Measurements from ENCODE around the gene ADORA1. TPM values are rescaled to one million over a fixed set of nuclear protein-coding genes. Genes with fewer than 3 reads are reported as not detected.

The ADORA1 gene
- total and polyA plus RNA-seq, 2 donors (not counting 3 experiments of a cell fraction or from before 2014, with no cell fraction given): 0.15 TPM; not detected in 1

DNA sequence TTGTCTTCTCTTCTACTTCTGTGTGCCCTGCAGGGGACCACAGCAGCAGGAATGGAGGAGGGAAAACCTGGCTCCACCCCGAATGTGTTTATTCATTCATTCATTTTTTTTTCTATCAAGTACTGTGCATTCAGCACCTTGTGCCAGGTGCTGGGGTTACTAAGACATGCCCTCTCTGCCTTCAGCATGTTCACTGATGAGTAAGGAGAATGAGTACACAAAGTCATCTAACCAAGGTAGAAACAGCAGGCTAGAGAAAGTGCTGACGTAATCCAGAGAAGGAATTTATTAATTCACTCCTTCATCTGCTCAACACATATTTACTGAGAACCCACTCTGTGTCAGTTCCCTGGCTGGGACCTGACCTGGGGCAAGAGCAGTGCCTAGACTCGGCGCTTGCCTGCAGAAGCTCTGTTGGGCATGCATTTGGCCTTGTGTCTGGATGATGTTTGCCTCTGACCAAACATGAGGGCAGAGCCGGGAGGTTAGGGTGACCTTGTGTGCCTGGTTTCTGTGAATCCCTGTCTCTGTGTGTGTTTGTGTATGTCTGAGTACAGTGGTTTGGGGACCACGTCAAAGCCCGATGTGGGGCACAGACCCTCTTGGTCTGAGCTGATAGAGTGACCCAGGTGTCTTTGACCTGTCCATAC, 38.4 kb upstream of the ADORA1 start:
- ChIA-PET POLR2A (no interaction called here), CTCF (no interaction called here)
- Histone ChIP-seq H4K20me1 (replicated peaks; ENCODE audit: control insufficient read depth, extremely low read depth, insufficient read depth, low read length) (no peaks in the 10 kb centered on the region), H3K79me2 (ENCODE audit: control insufficient read depth, insufficient read depth, low read length) (no peaks in the 10 kb centered on the region), H2AFZ (ENCODE audit: low read depth, low read length) (no peak overlapping the region), H3K4me2 (ENCODE audit: insufficient read depth, low read length) (no peak overlapping the region), H3K4me3 (replicated peaks in 1 of 3; ENCODE audit: insufficient read depth in 1 of 3, low read depth in 1 of 3, low read length in 3 of 3) (no peak overlapping the region), H3K27me3 (ENCODE audit: control insufficient read depth in 2 of 2, insufficient read depth in 2 of 2, low read length in 2 of 2) (peaks cover 0 to 4% of the 10 kb centered on the region in 2 experiments), H3K36me3 (ENCODE audit: control insufficient read depth in 2 of 2, extremely low read depth in 1 of 2, insufficient read depth in 2 of 2, low read length in 2 of 2) (no peaks in the 10 kb centered on the region), H3K9ac (replicated peaks; ENCODE audit: extremely low read depth, insufficient read depth, low read length) (no peak overlapping the region), H3K9me3 (replicated peaks; ENCODE audit: control insufficient read depth, insufficient read depth, low read length) (no peaks in the 10 kb centered on the region), H3K4me1 (ENCODE audit: control insufficient read depth, extremely low read depth, insufficient read depth, low read length) (no peaks in the 10 kb centered on the region), H3K27ac (ENCODE audit: insufficient read depth, low read depth, low read length) (no peak overlapping the region), H3K9me1 (replicated peaks; ENCODE audit: control insufficient read depth, extremely low read depth, insufficient read depth, low read length) (no peaks in the 10 kb centered on the region)
- dilution Hi-C loops (cut with MboI; ENCODE audit: extremely low pct_ligation_motif_present, low sequenced_read_pairs): no loop called here
- TF ChIP-seq EZH2 (IDR thresholded peaks at IDR 0.05; ENCODE audit: borderline replicate concordance, low read depth, low read length, severe bottlenecking): no peak
- no peak for TF ChIP-seq POLR2A (IDR thresholded peaks at IDR 0.05; ENCODE audit: low read depth, low read length)
- BruUV-seq (replicated peaks): no TSS peak
- FAIRE-seq (no peak), DNase-seq (ENCODE audit: low read depth, low spot score) (no peak)
- intact Hi-C loops (cut with micrococcal nuclease): no loop called here

DNA sequence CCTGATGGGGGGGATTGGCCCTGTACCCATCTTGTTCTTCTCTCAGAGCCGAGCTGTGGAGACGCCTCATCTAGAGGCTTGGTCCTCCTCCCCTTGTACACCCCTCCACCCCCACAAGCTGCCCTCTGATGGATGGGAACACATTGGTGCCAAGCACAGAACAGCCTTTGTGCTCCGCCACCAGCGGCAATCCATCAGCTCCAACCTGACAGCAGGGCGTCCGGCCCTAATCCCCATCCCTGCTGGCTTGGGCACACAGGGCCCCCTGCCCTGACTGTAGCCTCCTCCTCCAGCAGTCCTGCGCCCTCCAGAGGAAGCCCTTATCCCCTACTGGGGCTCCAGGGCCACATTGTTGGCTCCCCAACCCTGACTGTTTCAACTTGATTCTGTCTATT, 37.9 kb upstream of the ADORA1 start:
- Histone ChIP-seq H3K27ac (ENCODE audit: insufficient read depth, low read depth, low read length) (no peak overlapping the region), H3K36me3 (ENCODE audit: control insufficient read depth in 2 of 2, extremely low read depth in 1 of 2, insufficient read depth in 2 of 2, low read length in 2 of 2) (no peaks in the 10 kb centered on the region), H3K4me1 (ENCODE audit: control insufficient read depth, extremely low read depth, insufficient read depth, low read length) (no peaks in the 10 kb centered on the region), H4K20me1 (replicated peaks; ENCODE audit: control insufficient read depth, extremely low read depth, insufficient read depth, low read length) (no peaks in the 10 kb centered on the region), H3K9me3 (replicated peaks; ENCODE audit: control insufficient read depth, insufficient read depth, low read length) (no peaks in the 10 kb centered on the region), H3K9me1 (replicated peaks; ENCODE audit: control insufficient read depth, extremely low read depth, insufficient read depth, low read length) (no peaks in the 10 kb centered on the region), H3K4me3 (replicated peaks in 1 of 3; ENCODE audit: insufficient read depth in 1 of 3, low read depth in 1 of 3, low read length in 3 of 3) (no peak overlapping the region), H3K79me2 (ENCODE audit: control insufficient read depth, insufficient read depth, low read length) (no peaks in the 10 kb centered on the region), H3K9ac (replicated peaks; ENCODE audit: extremely low read depth, insufficient read depth, low read length) (no peak overlapping the region), H3K4me2 (ENCODE audit: insufficient read depth, low read length) (no peak overlapping the region), H3K27me3 (ENCODE audit: control insufficient read depth in 2 of 2, insufficient read depth in 2 of 2, low read length in 2 of 2) (peaks cover 4% of the 10 kb centered on the region in 2 experiments), H2AFZ (ENCODE audit: low read depth, low read length) (no peak overlapping the region)
- BruUV-seq (replicated peaks): no TSS peak
- TF ChIP-seq POLR2AphosphoS5 (IDR thresholded peaks at IDR 0.05; ENCODE audit: insufficient read depth, low read depth, low read length) (no peak), FOS (IDR thresholded peaks at IDR 0.05; ENCODE audit: borderline replicate concordance, insufficient read depth, low read length) (no peak), POLR2A (IDR thresholded peaks at IDR 0.05; ENCODE audit: low read depth, low read length) (no peak), JUN (IDR thresholded peaks at IDR 0.05; ENCODE audit: borderline replicate concordance, insufficient read depth, insufficient read length, low read depth) (no peak), MYC (IDR thresholded peaks at IDR 0.05; ENCODE audit: low read depth, low read length) (no peak), GATA2 (IDR thresholded peaks at IDR 0.05; ENCODE audit: insufficient read depth, insufficient read length, low read depth, low read length) (no peak), EZH2 (IDR thresholded peaks at IDR 0.05; ENCODE audit: borderline replicate concordance, low read depth, low read length, severe bottlenecking) (no peak)
- TF ChIP-seq, protein P1, sequence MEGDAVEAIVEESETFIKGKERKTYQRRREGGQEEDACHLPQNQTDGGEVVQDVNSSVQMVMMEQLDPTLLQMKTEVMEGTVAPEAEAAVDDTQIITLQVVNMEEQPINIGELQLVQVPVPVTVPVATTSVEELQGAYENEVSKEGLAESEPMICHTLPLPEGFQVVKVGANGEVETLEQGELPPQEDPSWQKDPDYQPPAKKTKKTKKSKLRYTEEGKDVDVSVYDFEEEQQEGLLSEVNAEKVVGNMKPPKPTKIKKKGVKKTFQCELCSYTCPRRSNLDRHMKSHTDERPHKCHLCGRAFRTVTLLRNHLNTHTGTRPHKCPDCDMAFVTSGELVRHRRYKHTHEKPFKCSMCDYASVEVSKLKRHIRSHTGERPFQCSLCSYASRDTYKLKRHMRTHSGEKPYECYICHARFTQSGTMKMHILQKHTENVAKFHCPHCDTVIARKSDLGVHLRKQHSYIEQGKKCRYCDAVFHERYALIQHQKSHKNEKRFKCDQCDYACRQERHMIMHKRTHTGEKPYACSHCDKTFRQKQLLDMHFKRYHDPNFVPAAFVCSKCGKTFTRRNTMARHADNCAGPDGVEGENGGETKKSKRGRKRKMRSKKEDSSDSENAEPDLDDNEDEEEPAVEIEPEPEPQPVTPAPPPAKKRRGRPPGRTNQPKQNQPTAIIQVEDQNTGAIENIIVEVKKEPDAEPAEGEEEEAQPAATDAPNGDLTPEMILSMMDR (IDR thresholded peaks at IDR 0.05; ENCODE audit: extremely low read depth in 1 of 2, insufficient read depth in 1 of 2, low read depth in 1 of 2, low read length in 2 of 2): no peak
- TF ChIP-seq, protein P2, sequence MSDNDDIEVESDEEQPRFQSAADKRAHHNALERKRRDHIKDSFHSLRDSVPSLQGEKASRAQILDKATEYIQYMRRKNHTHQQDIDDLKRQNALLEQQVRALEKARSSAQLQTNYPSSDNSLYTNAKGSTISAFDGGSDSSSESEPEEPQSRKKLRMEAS (IDR thresholded peaks at IDR 0.05; ENCODE audit: insufficient read depth, insufficient read length): no peak
- FAIRE-seq (no peak), DNase-seq (ENCODE audit: low read depth, low spot score) (no peak)
- dilution Hi-C loops (cut with MboI; ENCODE audit: extremely low pct_ligation_motif_present, low sequenced_read_pairs): no loop called here
- POLR2A ChIA-PET: no interaction called here
- CTCF ChIA-PET: no interaction called here
- intact Hi-C loops (cut with micrococcal nuclease): no loop called here
